Activated T-helper 1 cell treated with anti-CD3 and anti-CD28 coated beads, Interleukin-12 subunit alpha, Interleukin-12 subunit beta, Interleukin-2, Interleukin-4 antibody, amounts not matched to agents 30 ng/mL and 10 ng/mL and 1 ng/mL, durations not matched to agents 14 hours and 24 hours and 36 hours (primary cell): ENCODE measurements around the gene AKNA. TPM values are rescaled to one million over a fixed set of nuclear protein-coding genes. Genes with fewer than 3 reads are reported as not detected.

Experiments used
- DNase-seq: peaks from one replicate; pipeline ENCODE4 v3.0.0; 2021; ENCODE audit warnings: low spot score
- H3K27ac Mint-ChIP-seq: one replicate; pipeline ENCODE4 v1.8.0; 2021; ENCODE audit warnings: mild to moderate bottlenecking, mixed read lengths
- H3K27me3 Mint-ChIP-seq: one replicate; pipeline ENCODE4 v1.8.0; 2022; ENCODE audit warnings: mild to moderate bottlenecking, moderate library complexity, mixed read lengths; ENCODE audit not compliant: insufficient read depth
- H3K36me3 Mint-ChIP-seq: one replicate; pipeline ENCODE4 v1.8.0; 2021; ENCODE audit warnings: low read depth, mixed read lengths
- H3K4me1 Mint-ChIP-seq: one replicate; pipeline ENCODE4 v1.8.0; 2021; ENCODE audit warnings: low read depth, mixed read lengths
- H3K4me3 Mint-ChIP-seq: one replicate; pipeline ENCODE4 v1.8.0; 2021; ENCODE audit warnings: mild to moderate bottlenecking, moderate library complexity, mixed read lengths
- H3K9me3 Mint-ChIP-seq: one replicate; pipeline ENCODE4 v1.8.0; 2021; ENCODE audit warnings: mixed read lengths
- intact Hi-C: fragments of 100-400 bp; cut with micrococcal nuclease; formaldehyde crosslinking; loops from one replicate; pipeline ENCODE4 v1.15.1; 2024
- total RNA-seq: library from RNA; stranded (reverse); gene quantifications from 2 replicates; pipeline ENCODE4 v1.2.3, GENCODE V29; 2022

The AKNA gene
- total RNA-seq, 1 donor from 2014 or later = 178 TPM

DNA sequence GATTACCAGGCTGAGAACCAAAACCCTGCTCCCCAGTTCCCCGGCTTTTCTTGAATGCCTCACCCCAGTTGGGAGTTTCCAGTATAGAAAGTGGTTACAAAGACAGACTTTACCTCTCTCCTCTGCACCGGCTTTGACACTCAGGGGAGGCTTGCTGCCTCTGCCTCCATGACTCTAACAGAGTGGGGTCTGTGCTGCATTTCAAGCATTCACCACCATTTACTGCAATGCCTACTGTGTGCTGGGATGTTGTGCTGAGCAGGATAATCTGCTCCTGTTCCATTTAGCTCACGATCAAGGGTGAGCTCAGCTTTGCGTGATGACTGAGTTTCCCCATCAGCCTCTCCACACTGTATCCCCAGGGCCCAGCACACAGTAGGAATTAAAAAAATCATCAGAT is 39.9 kb upstream of the AKNA start:
- Mint-ChIP-seq H3K4me3 (no peak overlapping the region), H3K27me3 (peaks cover 9% of the 10 kb centered on the region), H3K9me3 (no peaks in the 10 kb centered on the region), H3K36me3 (no peaks in the 10 kb centered on the region), H3K4me1 (no peaks in the 10 kb centered on the region), H3K27ac (no peak overlapping the region)
- no peak for DNase-seq
- intact Hi-C loops = no loop called here

- H3K36me3 Mint-ChIP-seq = no peaks in the 10 kb centered on the region
- intact Hi-C loops = no loop called here
- no peaks in the 10 kb centered on the region for H3K9me3 Mint-ChIP-seq
- no peaks in the 10 kb centered on the region for H3K4me1 Mint-ChIP-seq
- DNase-seq = no peak
- peaks cover 9% of the 10 kb centered on the region for H3K27me3 Mint-ChIP-seq
- H3K4me3 Mint-ChIP-seq = no peak overlapping the region
- H3K27ac Mint-ChIP-seq = no peak overlapping the region
These were observed 38.5 kb upstream of the AKNA start for GRCh38 chr9:114426046-114426948.

- Mint-ChIP-seq H3K27me3 (peaks cover 5% of the 10 kb centered on the region), H3K4me1 (no peaks in the 10 kb centered on the region), H3K36me3 (no peaks in the 10 kb centered on the region), H3K9me3 (no peaks in the 10 kb centered on the region), H3K4me3 (no peak overlapping the region), H3K27ac (no peak overlapping the region)
- intact Hi-C loops = no loop called here
- DNase-seq = no peak
These were observed 37.3 kb upstream of the AKNA start for GRCh38 chr9:114425126-114425525.

DNA sequence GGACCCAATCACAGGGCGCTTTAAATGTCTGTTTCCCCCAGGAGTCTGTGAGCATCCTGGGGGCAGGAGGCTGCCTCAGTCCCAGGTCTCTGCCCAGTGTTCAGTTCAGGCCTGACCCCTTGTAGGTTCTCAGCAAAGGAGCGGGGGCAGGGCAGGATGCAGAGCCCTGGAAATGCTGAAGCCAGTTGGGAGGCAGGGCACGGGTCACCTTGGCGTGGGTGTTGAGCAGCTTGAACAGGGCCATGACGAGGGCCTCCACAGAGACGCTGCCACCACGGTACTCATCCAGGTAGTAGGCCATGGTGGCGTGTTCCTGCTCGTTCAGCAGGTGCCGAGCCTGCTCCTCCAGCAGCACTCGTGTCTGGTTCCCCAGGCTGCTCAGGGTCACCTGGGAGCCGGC is 36.3 kb upstream of the AKNA start:
- Mint-ChIP-seq H3K4me3 (no peak overlapping the region), H3K4me1 (no peaks in the 10 kb centered on the region), H3K9me3 (no peaks in the 10 kb centered on the region), H3K36me3 (no peaks in the 10 kb centered on the region), H3K27ac (no peak overlapping the region), H3K27me3 (peaks cover 5% of the 10 kb centered on the region)
- no peak for DNase-seq
- intact Hi-C loops = no loop called here

DNA sequence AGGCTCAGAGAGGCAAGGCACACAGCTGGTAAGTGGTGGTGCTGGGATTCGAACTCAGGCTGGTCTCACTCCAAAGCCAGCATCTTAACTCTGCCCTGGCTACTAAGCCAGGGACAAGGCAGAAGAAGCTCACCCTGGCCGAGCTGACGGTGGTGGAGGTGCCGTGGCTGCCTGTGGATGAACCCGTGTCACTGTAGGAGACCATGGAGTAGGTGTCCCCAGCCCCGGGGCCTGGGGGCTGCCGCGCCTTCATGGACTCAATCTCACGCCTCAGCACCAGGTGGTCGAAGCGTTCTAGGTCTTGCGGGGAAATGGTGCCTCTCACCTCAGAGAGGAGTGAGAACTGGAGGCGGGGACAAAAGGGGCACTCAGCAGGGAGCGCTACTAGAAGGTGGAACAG is 35.4 kb upstream of the AKNA start:
- DNase-seq = no peak
- Mint-ChIP-seq H3K36me3 (no peaks in the 10 kb centered on the region), H3K4me3 (no peak overlapping the region), H3K4me1 (no peaks in the 10 kb centered on the region), H3K27me3 (peaks cover 5% of the 10 kb centered on the region), H3K9me3 (no peaks in the 10 kb centered on the region), H3K27ac (no peak overlapping the region)
- intact Hi-C loops = no loop called here

DNA sequence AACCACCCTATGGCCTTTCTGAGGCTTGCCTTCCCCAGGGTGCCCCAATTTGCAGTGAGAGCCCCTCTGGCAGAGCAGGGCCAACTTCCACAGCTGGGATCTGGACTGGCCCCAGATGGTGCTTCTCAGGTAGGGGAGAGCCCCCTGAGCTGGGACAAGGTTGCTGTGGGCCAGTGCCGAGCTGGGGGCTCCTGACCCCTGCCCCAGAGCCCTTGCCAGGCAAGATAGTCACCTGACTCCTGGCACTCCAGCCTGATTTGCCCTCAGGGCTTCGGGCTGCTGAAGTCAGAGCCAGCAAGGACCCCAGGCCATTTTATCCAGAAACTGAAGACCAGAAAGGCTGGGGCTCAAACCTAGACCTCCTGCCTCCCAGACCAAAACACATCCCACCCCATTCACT is 33.4 kb upstream of the AKNA start:
- no peak for DNase-seq
- intact Hi-C loops = no loop called here
- Mint-ChIP-seq H3K4me1 (peaks cover 10% of the 10 kb centered on the region), H3K36me3 (no peaks in the 10 kb centered on the region), H3K27ac (no peak overlapping the region), H3K27me3 (no peaks in the 10 kb centered on the region), H3K4me3 (no peak overlapping the region), H3K9me3 (no peaks in the 10 kb centered on the region)

GRCh38 chr9:114419796-114420195 is 32.0 kb upstream of the AKNA start:
- H3K27ac Mint-ChIP-seq = no peak overlapping the region
- intact Hi-C loops = no loop called here
- no peaks in the 10 kb centered on the region for H3K36me3 Mint-ChIP-seq
- H3K27me3 Mint-ChIP-seq = no peaks in the 10 kb centered on the region
- H3K9me3 Mint-ChIP-seq = no peaks in the 10 kb centered on the region
- no peak overlapping the region for H3K4me3 Mint-ChIP-seq
- DNase-seq = no peak
- H3K4me1 Mint-ChIP-seq = peaks cover 10% of the 10 kb centered on the region

DNA sequence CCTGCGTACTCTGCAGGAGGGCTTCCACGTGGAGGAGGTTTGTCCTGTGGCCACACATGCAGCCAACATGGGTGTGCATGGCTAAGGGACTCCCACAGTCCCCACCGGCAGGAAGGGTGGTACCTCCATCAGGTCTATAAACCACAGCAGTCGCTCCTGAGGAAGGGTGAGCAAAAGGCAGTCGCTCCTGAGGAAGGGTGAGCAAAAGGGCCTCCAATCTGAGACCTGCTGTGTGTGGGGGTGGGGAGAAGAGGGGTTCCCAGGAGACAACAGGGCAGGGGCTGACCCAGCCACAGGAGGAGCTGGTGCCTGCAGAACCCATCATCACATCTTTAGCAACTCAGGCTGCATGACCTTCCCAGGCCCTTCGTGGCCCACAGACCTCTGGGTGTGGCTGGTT is 30.3 kb upstream of the AKNA start:
- H3K27me3 Mint-ChIP-seq = no peaks in the 10 kb centered on the region
- DNase-seq = no peak
- no peaks in the 10 kb centered on the region for H3K36me3 Mint-ChIP-seq
- peaks cover 10% of the 10 kb centered on the region for H3K4me1 Mint-ChIP-seq
- H3K9me3 Mint-ChIP-seq = no peaks in the 10 kb centered on the region
- H3K4me3 Mint-ChIP-seq = no peak overlapping the region
- no peak overlapping the region for H3K27ac Mint-ChIP-seq
- intact Hi-C loops = no loop called here

- Mint-ChIP-seq H3K36me3 (no peaks in the 10 kb centered on the region), H3K27me3 (peaks cover 1% of the 10 kb centered on the region), H3K4me1 (peaks cover 10% of the 10 kb centered on the region), H3K27ac (no peak overlapping the region), H3K9me3 (no peaks in the 10 kb centered on the region), H3K4me3 (no peak overlapping the region)
- no peak for DNase-seq
- intact Hi-C loops = no loop called here
These were observed 29.7 kb upstream of the AKNA start for GRCh38 chr9:114417511-114417910.

DNA sequence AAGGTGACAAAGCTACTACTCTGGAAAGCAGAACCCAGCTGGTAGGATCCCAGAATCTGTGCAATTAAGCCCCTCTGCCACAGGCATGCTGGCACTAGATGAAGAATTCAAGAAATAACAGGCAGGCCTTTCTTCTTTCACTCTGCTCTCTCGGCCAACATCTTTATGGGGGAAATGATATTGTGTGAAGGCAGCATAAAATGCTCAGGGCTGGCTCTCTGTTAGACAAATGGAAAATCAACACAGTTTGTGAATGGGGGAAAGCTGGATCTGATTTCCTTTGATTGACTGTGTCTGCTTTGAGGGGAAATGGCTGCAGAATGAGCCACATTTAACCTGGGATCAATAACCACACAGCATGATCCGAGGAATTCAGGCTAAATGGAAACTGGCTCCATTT is 29.1 kb upstream of the AKNA start:
- Mint-ChIP-seq H3K9me3 (no peaks in the 10 kb centered on the region), H3K4me1 (peaks cover 10% of the 10 kb centered on the region), H3K27me3 (peaks cover 1% of the 10 kb centered on the region), H3K27ac (no peak overlapping the region), H3K36me3 (no peaks in the 10 kb centered on the region), H3K4me3 (no peak overlapping the region)
- DNase-seq = no peak
- intact Hi-C loops = no loop called here

- H3K27me3 Mint-ChIP-seq = peaks cover 1% of the 10 kb centered on the region
- H3K9me3 Mint-ChIP-seq = no peaks in the 10 kb centered on the region
- no peak overlapping the region for H3K27ac Mint-ChIP-seq
- H3K4me1 Mint-ChIP-seq = peaks cover 10% of the 10 kb centered on the region
- no peak for DNase-seq
- no peak overlapping the region for H3K4me3 Mint-ChIP-seq
- intact Hi-C loops = no loop called here
- no peaks in the 10 kb centered on the region for H3K36me3 Mint-ChIP-seq
These were observed 28.5 kb upstream of the AKNA start for GRCh38 chr9:114416290-114416689.

- H3K9me3 Mint-ChIP-seq = no peaks in the 10 kb centered on the region
- no peak for DNase-seq
- peaks cover 1% of the 10 kb centered on the region for H3K27me3 Mint-ChIP-seq
- intact Hi-C loops = no loop called here
- peaks cover 10% of the 10 kb centered on the region for H3K4me1 Mint-ChIP-seq
- H3K4me3 Mint-ChIP-seq = no peak overlapping the region
- H3K27ac Mint-ChIP-seq = no peak overlapping the region
- no peaks in the 10 kb centered on the region for H3K36me3 Mint-ChIP-seq
These were observed 26.6 kb upstream of the AKNA start for GRCh38 chr9:114414346-114414745.

GRCh38 chr9:114413861-114414301 is 26.1 kb upstream of the AKNA start:
- DNase-seq = no peak
- no peaks in the 10 kb centered on the region for H3K9me3 Mint-ChIP-seq
- intact Hi-C loops = no loop called here
- H3K4me1 Mint-ChIP-seq = peaks cover 10% of the 10 kb centered on the region
- no peak overlapping the region for H3K27ac Mint-ChIP-seq
- H3K27me3 Mint-ChIP-seq = peaks cover 1% of the 10 kb centered on the region
- no peaks in the 10 kb centered on the region for H3K36me3 Mint-ChIP-seq
- no peak overlapping the region for H3K4me3 Mint-ChIP-seq
